Measurements from ENCODE around the gene GAS5. TPM values are rescaled to one million over a fixed set of nuclear protein-coding genes. Genes with fewer than 3 reads are reported as not detected.

Gene GAS5
- total RNA-seq, 1 experiment from 2014 or later: 798 TPM

DNA sequence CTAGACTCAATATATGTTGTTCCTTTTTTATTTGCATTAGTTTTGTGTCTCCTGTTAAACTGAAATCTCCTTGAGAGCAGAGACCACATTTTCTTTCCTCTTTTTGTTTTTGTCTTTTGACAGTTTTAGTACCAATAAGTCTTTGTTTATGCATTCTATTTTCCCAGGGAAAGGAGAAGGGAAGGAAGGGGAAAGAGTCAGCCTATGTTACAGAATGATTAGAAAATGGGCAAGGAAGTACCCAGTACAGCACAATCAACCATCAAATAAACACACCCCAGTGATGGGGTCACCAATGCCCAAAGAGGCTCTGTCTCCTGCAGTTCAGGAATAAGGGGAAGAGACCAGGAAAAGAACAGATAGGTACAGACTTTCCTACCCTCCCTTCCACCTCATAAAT lies 10.5 kb upstream of the GAS5 start:
- no peak overlapping the region for H3K27ac ChIP-seq (ENCODE audit: low read depth, low read length)
- no peaks in the 10 kb centered on the region for H3K9me3 ChIP-seq (ENCODE audit: control insufficient read depth in 1 of 2, insufficient read depth in 1 of 2, low read depth in 1 of 2, low read length in 2 of 2)
- no peak overlapping the region for H3K4me3 ChIP-seq (replicated peaks in 1 of 2; ENCODE audit: low read depth in 1 of 2, low read length in 2 of 2)
- CTCF ChIA-PET: no interaction called here
- H4K20me1 ChIP-seq (ENCODE audit: insufficient read depth): no peaks in the 10 kb centered on the region
- no peaks in the 10 kb centered on the region for H3K36me3 ChIP-seq (ENCODE audit: control insufficient read depth in 1 of 2, insufficient read depth in 2 of 2, low read length in 2 of 2)
- no peaks in the 10 kb centered on the region for H3K79me2 ChIP-seq (ENCODE audit: insufficient read depth, low read length)
- no TSS peak for BruUV-seq (replicated peaks)
- RAD21 ChIA-PET (ENCODE audit: low non-redundant PET in 1 of 2, low total read pairs in 2 of 2, uncharacterized antibody in 2 of 2, unreplicated experiment in 2 of 2): no interaction called here
- H3K4me1 ChIP-seq (ENCODE audit: control insufficient read depth in 1 of 2, insufficient read depth in 2 of 2, low read length in 2 of 2): no peaks in the 10 kb centered on the region
- no peak for DNase-seq (ENCODE audit: low read depth, low spot score)
- no peak overlapping the region for H2AFZ ChIP-seq (ENCODE audit: low read depth, low read length, poor library complexity, severe bottlenecking)
- no peaks in the 10 kb centered on the region for H3K27me3 ChIP-seq (ENCODE audit: insufficient read depth, low read length)
- POLR2A ChIA-PET: no interaction called here
- H3K4me2 ChIP-seq (ENCODE audit: low read length): no peak overlapping the region
- no peaks in the 10 kb centered on the region for H3K9me2 ChIP-seq (ENCODE audit: insufficient read depth)
- intact Hi-C loops (cut with micrococcal nuclease): no loop called here
- no peak overlapping the region for H3K9ac ChIP-seq (ENCODE audit: low read length)
- no peak for ATAC-seq
- TF ChIP-seq, protein P1, sequence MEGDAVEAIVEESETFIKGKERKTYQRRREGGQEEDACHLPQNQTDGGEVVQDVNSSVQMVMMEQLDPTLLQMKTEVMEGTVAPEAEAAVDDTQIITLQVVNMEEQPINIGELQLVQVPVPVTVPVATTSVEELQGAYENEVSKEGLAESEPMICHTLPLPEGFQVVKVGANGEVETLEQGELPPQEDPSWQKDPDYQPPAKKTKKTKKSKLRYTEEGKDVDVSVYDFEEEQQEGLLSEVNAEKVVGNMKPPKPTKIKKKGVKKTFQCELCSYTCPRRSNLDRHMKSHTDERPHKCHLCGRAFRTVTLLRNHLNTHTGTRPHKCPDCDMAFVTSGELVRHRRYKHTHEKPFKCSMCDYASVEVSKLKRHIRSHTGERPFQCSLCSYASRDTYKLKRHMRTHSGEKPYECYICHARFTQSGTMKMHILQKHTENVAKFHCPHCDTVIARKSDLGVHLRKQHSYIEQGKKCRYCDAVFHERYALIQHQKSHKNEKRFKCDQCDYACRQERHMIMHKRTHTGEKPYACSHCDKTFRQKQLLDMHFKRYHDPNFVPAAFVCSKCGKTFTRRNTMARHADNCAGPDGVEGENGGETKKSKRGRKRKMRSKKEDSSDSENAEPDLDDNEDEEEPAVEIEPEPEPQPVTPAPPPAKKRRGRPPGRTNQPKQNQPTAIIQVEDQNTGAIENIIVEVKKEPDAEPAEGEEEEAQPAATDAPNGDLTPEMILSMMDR (IDR thresholded peaks at IDR 0.05 in 2 of 3, conservative IDR thresholded peaks at IDR 0.05 in 1 of 3; ENCODE audit: borderline replicate concordance in 1 of 3, insufficient read depth in 1 of 3, low read depth in 2 of 3, low read length in 2 of 3): no peak
- TF ChIP-seq SIN3A (IDR thresholded peaks at IDR 0.05; ENCODE audit: low read depth) (no peak), ELF1 (IDR thresholded peaks at IDR 0.05; ENCODE audit: borderline replicate concordance, low read depth) (no peak), CBX3 (IDR thresholded peaks at IDR 0.05; ENCODE audit: low read depth) (no peak), FOSL1 (IDR thresholded peaks at IDR 0.05; ENCODE audit: low read depth) (no peak), POLR2A (IDR thresholded peaks at IDR 0.05; ENCODE audit: borderline replicate concordance, extremely low read depth, insufficient read depth, insufficient read length) (no peak), YY1 (IDR thresholded peaks at IDR 0.05; ENCODE audit: extremely low read depth, insufficient replicate concordance, low read depth, low read length) (no peak), ZNF274 (IDR thresholded peaks at IDR 0.05; ENCODE audit: low read depth, low read length) (no peak), RAD21 (IDR thresholded peaks at IDR 0.05; ENCODE audit: low read depth) (no peak)
- TF ChIP-seq, protein P2, sequence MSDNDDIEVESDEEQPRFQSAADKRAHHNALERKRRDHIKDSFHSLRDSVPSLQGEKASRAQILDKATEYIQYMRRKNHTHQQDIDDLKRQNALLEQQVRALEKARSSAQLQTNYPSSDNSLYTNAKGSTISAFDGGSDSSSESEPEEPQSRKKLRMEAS (IDR thresholded peaks at IDR 0.05): no peak

Measured in HCT116 (cell line).